NCI-H524 (cell line): ENCODE data around the gene MCCD1.

ENCODE experiments used
- DNase-seq, 2 experiments: peaks; one replicate each; lab custom pipeline; 2025; lab: John Stamatoyannopoulos, UW

The MCCD1 gene

DNA sequence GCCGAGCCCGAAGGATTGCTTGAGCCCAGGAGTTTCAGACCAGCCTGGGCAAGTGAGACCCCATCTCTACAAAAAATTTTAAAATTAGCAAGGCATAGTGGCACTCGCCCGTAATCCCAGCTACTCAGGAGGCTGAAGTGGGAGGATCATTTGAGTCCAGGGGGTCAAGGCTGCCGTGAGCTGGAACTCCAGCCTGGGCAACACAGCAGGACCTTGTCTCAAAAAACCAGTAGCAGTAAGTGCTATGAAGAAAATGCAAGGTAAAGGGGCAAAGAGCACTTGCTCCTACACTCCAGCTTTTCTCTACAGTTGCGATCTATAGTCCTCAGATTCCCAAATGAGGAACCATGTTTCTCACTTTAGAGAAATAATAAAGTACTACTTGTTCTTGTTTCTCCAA, 14.9 kb downstream of the MCCD1 start:
- DNase-seq: no peak

DNA sequence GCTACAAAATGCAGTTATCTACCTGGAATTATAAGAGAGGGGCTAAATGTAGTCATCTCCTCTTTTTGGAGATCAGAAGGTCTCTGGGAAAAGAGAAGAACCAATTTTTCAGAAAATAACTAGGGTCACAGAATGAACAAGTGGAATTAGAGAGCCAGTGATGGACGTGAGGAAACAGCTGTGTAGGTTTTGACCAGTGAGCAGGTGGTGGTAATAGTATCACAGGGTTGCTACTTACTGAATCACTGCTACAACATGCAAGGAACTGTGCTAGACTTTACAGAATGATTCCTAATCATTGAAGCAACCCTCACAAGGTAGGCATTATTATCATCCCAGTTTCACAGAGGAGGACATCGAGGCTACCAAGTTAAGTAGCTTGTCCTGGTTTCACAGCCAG, 15.9 kb downstream of the MCCD1 start:
- DNase-seq: no peak

DNA sequence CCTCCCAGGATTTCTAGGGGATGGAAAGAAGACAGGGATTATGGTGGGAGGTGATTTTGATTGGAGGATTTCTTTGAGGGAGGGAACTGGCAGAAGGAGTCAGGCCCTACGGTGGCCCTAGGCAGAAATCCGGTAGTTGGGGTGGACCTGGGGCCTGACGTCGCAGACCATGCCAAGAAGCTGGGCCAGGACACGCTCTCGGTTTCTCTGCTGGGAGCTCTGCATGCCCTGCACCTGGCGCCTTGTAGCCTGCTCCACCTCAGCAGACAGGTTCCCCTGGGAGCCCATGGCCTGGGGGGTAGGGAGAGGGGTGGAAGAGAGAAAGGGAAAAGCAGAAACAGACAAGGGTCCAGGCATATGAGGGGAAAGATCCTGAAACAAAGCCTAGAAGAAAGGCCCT, 16.5 kb downstream of the MCCD1 start:
- no peak for DNase-seq

DNA sequence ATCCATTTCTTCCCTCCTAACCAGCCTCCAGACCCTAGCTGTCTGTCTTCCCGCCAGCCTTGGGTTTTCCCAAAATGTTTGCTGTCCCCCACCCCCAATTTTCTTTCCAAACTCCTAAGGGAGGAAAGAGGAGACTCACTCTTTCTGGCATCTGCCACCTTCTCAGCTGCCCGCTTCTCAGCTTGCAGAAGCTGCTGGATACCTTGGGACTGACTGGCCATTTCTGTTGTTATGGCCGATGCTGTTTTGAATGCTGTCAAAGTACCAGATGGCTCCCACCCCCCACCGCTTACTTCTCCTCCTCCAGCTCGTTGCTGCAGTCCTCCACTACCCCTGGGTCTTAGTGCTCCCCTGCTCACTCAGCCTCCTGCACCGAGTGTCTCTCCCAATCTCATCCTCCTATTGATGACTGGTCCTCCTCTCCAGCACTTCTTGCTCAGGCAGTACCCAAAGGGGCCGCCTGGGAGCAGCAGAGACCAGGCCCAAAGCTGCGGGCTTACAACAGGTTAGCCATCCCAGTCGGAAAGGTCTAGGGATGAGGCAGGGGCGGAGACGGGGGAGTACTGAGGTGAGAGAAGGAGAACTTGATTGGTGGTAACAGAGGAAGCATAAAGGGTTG, 17.7 kb downstream of the MCCD1 start, which contains the start of gene ATP6V1G2:
ATP6V1G2 (minus strand) TSS at position 270 of the 619 bp plus-strand sequence; CDS start at position 221, 49 bp downstream.
- DNase-seq: peak; percentile 91 to 94

DNA sequence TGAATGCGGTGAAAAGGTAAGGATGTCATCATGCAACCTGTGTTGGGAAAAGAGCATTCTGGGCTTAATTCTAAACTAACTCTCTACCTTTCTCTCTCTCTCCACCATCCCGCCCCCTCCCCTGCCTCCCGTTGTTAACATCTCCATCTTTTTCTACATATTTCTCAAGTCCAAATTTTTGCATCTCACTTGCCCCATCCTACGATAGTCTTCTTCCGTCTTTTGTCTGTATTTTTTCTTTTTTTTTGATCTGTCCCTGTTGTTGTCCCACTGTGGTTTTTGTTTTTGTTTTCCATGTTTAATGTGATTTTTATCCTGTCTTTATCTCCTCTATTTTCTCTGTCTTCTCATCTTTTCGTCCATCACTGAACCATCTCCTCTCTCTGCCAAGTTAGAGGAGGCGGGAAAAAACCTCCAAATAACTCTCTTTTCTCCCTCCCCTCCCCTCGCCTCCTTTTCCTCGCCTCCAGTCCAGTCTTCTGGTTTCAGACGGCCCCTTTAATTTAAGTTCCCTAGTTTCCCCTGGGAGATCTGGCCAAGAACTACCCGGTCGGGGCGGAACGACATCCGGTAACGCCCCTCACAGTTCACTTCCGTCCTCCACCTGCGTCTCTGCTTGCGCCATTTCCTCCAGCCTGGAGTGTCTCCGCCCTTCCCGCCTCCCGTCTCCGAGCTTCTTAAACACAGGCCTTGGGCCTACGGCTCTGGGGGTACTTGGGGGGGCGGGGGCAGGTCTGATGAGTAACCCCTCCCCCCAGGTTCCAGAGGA, 18.4 kb downstream of the MCCD1 start, which contains the start of gene NFKBIL1:
NFKBIL1 (plus strand) TSS at position 651 of the 769 bp plus-strand sequence; CDS start at position 738, 87 bp downstream.
- DNase-seq: peak; percentile 95 to 98

DNA sequence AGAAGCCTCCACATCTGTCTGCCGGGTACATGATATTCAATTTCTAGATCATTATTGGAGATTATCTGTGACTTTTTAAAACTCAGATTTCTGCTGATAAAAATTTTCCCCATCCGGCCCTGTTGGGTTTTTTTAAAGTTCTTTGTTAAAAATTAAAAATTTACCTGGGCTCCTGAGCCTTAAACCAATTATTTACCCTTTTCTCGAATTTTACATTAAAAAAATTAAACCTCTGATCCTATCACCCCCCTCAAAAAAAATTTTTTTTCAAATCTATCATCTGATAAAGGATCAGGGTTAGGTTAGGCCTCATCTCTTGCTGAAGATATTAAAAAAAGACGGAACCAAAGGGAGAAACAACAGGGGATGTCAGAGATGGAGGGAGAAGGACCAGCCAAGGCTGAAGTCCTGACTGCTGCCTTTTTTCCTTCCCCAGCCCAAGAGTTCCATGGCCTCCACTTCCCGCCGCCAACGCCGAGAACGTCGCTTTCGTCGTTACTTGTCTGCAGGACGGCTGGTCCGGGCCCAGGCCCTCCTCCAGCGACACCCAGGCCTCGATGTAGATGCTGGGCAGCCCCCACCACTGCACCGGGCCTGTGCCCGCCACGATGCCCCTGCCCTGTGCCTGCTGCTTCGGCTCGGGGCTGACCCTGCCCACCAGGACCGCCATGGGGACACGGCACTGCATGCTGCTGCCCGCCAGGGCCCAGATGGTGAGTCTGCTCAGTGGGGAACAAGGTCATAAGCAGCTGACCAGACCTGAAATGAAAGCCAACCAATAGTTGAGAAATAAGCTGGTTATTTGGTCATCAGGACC, 19.2 kb downstream of the MCCD1 start:
- DNase-seq: no peak

DNA sequence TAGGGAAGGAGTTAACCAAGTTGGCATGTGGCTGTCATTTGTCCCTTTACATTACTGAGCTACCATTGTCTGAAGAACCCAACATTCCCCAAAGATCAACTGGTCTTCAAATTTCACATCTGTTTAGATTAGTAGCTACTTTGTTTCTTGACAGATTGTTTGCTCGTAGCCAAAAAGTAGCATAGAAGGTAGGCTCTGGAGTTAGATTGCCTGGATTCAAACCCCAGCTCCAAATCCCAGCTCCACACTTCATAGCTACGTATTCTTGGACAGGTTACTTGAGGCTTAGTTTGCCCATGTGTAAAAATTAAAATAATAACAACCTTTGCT, 19.7 kb downstream of the MCCD1 start:
- no peak for DNase-seq

DNA sequence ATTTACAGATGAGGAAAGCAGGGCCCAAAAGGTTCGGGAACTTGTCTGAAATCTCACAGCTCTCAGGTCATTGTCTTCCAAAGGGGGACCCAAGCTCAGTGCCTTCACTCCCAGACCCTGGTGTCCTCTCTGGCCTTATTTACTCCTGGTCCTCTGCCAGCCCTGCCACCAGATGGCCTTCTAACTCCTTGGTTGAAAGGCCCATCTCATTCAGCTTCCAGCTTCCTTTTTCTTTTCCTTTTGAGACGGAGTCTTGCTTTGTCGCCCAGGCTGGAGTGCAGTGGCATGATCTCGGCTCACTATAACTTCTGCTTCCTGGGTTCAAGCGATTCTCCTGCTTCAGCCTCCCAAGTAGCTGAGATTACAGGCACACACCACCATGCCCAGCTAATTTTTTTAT, 22.6 kb downstream of the MCCD1 start:
- DNase-seq: peak; percentile 9 to 47

DNA sequence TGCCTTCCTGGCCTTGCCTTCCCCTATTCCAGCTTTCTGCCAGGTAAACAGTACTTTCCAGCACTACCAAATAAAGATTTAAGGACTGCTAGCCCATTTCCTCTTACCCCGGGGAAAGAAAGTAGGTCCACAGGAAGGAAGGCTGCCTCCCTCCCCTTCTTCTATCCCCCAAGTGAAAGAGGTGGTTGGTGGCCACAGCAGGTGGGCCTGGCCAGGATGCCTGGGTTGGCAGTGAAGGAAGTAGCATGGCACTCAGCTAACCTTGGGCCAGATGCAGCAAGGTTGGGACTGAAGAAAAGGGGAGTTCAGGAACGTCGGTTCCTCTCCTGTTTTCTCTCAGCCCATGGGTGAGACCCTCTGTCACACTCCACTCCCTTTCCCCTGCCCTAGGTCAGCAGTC, 27.5 kb downstream of the MCCD1 start:
- DNase-seq: no peak

DNA sequence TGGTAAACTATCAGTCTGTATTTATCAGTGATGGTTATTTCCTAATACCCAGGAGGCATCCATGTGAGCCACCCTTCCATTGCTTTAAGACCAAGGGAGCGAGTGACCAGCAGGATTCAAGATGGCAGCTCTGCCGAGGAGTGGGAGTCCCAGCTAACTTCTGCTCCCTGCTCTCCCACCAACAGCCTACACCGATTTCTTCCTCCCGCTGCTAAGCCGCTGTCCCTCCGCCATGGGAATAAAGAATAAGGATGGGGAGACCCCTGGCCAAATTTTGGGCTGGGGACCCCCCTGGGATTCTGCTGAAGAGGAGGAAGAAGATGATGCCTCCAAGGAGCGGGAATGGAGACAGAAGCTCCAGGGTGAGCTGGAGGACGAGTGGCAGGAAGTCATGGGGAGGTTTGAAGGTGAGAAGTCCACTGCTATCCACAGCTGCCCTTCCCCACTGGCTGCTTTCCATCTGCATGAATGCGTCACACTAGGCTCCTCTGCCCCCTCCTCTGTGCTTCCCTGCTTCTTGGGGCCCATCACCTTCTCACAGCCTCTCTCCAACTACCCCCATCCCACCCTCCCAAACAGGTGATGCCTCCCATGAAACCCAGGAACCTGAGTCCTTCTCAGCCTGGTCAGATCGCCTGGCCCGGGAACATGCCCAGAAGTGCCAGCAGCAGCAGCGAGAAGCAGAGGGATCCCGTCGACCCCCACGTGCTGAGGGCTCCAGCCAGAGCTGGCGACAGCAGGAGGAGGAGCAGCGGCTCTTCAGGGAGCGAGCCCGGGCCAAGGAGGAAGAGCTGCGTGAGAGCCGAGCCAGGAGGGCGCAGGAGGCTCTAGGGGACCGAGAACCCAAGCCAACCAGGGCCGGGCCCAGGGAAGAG, 28.9 kb downstream of the MCCD1 start:
- DNase-seq: no peak

DNA sequence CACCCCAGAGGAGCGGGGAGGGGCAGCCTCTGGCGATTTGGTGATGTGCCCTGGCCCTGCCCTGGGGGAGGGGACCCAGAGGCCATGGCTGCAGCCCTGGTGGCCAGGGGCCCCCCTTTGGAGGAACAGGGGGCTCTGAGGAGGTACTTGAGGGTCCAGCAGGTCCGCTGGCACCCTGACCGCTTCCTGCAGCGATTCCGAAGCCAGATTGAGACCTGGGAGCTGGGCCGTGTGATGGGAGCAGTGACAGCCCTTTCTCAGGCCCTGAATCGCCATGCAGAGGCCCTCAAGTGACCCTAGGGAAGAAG, 29.5 kb downstream of the MCCD1 start:
- no peak for DNase-seq

DNA sequence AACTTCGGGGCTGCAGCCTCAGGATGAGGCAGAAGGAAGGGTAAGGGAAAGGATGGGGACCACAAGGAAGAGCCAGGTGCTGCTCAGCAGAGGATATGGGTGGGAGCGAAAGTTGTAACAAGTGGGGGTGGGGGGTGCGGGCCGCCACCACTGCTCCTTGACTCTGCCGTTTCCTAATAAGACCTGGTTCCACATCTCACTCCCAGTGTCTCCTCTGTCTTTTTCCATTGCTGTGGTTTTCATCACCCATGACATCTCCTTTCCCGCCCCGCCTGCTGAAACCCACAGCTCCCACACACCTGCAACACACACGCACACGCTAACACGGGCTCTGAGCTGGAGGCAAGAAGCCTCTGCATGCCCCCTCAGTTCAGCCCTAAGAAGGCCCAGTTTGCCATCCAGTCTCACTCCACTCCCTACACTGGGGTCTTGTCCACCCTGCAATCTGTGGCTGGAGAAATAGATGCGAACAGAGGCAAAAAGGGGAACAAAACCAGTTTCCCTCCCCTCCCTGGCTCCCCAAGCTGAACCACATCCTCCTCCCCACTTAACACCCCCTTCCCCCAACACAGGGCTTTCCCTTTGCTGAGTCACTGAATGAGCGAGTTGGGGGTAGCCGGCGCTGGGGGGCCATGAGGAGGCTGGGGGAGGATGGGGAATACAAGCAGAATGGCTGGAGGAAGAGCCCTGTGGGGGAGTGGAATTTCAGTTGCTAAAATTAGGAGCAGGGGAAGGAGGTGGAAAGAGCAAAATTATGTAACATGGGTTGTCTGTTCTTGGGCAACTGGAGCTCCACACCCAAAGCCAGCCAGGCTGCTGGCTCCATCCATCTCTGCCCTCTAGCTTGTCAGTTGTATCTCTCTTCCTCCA, 30.1 kb downstream of the MCCD1 start:
- no peak for DNase-seq

DNA sequence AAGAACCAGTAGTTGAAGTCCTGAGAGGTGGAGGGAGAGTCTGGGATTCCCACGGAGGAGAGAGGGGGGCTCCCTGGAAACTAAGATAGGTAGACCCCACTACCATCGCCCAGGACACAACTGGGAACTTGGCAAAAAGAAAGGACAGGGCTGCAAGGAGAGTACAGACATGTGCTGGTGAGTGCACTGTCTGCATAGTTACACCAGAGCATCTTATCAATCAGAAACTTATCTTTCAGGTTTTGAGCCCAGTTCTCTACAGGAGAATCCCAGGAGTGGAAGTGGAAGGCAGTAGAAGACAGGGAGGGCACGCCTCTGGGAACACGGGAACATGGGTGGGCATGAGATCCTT, 30.8 kb downstream of the MCCD1 start:
- no peak for DNase-seq

DNA sequence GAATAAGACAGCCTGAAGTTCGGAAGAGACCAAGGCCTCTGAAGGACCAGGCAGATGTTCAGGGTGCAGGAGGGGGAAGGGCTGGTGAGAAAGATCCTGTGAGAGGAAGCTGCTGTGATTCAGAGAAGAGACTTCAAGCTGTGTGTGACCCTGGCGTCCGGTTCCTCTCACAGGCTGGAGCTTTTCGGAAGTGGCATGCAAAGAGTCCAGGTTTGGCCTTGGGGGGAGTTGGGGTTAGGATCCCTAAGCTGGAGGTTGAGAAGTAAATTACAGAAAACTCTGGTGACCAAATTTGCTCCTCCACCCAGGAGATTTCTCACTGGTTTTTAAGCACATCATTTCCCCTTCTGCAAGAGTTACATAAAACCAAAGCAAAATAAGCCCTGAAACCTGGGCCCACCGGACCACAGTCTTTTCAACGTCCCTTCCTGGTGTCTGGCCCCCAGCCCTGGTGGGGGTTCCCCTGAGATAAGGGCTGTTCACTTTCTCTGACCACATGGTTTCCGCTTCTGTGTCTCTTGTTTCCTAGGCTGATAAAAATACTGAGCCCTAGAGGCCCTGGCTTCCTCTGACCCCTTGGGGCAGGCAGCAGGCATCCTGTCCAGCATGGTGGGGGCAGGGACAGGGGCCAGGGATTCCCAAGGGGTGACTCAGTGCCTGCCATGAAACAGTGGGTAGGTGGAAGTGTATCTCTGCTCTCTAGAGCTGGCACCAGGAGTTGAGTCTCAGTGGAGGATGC, 31.4 kb downstream of the MCCD1 start:
- no peak for DNase-seq

DNA sequence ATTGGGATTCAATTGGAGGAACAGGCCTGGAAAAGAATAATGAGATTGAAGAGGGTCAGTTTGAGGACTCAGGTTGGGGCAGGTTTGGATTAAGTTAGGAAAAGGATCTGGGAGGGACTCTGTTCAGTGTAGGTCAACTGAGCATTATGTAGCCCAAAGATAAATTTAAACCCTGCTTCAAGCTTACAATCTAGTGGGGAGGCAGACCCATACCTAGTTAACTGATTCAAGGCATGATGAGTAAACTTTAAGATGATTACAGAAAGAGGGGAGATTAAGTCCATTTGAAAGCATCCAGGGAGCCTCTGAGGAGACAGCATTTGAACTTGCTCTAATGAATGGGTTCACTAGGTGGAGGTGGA, 31.9 kb downstream of the MCCD1 start:
- DNase-seq: no peak

DNA sequence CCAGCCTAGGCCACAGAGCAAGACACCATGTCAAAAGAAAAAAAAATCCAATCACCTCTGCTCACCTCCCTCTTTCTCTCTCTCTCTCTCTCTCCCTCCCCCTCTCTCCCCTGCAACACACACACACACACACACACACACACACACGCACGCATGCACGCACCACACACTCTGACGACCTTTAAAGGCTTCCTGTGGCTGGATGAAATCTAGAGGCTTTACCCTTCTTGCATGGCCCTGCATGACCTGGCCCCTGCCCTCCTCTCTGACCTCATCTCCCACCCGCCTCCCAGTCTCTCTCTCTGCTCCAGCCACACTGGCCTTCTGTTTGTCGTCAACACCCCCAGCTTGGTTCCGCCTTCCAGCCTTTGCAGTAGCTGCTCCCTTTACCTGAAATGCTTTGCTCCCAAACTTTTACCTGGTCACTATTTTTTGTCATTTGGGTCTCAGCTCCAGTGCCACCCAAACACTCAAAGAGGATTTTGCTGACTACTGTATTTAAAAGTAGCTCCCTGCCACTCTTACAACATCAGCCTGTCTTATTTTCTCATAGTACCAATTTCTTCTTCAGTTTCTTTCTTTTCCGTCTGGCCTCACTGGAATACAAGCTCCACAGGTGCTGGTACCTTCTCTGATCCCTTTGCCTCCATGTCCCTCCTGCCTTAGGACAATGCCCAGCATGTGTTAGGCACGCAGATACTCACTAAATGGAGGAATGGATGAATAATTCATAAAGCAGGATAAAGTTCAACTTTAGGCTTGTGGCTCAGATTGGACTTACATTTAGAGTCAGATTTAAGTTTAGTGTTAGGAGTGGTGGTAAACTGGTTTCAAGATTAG, 39.0 kb downstream of the MCCD1 start:
- no peak for DNase-seq

DNA sequence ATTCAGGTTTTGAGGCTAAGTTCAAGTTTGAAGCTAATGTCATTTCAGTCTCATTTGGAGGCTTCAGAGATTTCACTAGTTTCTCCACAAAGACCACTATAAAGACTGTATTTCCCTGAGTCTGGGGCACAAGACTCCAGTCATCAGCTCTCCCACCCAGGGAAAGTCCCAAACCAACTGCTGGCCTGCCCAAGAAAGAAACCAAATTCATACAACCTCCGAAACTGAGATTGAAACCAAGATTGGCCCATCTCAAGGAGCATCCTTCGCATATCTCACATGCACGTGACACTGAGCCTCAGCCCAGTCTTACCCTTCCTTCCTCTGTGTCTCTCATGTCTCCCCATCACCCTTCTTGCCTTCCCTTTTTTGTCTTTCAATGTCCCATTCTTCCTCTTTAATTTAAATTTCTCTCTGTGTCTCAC, 39.8 kb downstream of the MCCD1 start:
- no peak for DNase-seq

DNA sequence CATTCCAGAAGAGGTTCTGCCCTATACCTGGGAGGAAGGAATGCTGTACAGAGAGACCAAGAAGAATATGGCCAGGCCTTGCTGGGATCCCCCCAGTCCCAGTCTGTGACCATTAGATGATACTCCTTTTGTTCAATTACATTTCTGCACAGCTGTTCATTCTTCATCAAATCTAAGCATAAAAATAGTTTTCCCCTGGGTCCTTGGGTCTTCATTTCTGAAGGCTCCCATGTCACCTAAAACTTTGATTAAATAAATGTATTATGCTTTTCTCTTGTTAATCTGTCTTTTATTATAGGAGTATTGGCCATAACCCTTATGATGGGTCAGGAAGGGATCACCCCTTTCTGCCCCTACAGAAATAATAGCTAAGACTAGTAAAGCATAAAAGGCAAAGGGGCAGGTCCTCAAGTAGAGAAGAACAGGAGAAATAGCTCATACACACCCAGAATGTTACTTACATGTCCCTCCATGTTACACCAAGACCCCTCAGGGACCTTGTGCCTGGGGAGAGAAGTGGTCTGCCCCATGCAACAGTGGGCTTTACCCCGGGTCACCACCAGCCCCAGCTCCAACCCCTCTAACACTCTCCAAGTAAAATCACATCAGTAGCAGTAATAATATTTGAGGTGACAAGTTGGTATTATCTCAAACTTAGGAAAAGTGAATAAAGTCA, 41.2 kb downstream of the MCCD1 start:
- no peak for DNase-seq
